ENCODE measurements around the gene ACTN1.
A peak's percentile ranks its signal among the peaks of the same experiment; 100 is the strongest.

Gene ACTN1

GRCh38 chr14:68961781-68962584 is 17.1 kb downstream of the ACTN1 start (continued):
- TF ChIP-seq PBX3 (CRISPR knock-in tag; IDR thresholded peaks at IDR 0.05) = no peak
- TF ChIP-seq ZNF391 (tag by site-specific recombination; IDR thresholded peaks at IDR 0.05; ENCODE audit: borderline replicate concordance, low read depth) = no peak
- TF ChIP-seq ZNF138 (tag by site-specific recombination; IDR thresholded peaks at IDR 0.05; ENCODE audit: borderline replicate concordance) = no peak
- TF ChIP-seq CTCF (tag by site-specific recombination; IDR thresholded peaks at IDR 0.05) = no peak
- no peak for TF ChIP-seq ZFP3 (tag by site-specific recombination; IDR thresholded peaks at IDR 0.05; ENCODE audit: low read depth)
- TF ChIP-seq ZNF521 (tag by site-specific recombination; IDR thresholded peaks at IDR 0.05) = no peak
- TF ChIP-seq ZNF549 (tag by site-specific recombination; IDR thresholded peaks at IDR 0.05) = no peak
- TF ChIP-seq ZNF76 (tag by site-specific recombination; IDR thresholded peaks at IDR 0.05; ENCODE audit: borderline replicate concordance, low read depth) = peak; percentile 55; the same call in 1 of the 2 replicates
- TF ChIP-seq ZNF449 (tag by site-specific recombination; IDR thresholded peaks at IDR 0.05) = no peak
- no peak for TF ChIP-seq ZNF585B (tag by site-specific recombination; IDR thresholded peaks at IDR 0.05)
- no peak for TF ChIP-seq INSM2 (tag by site-specific recombination; IDR thresholded peaks at IDR 0.05)
- no peak for TF ChIP-seq YY1 (tag by site-specific recombination; IDR thresholded peaks at IDR 0.05)
- no peak for TF ChIP-seq ZBTB1 (tag by site-specific recombination; IDR thresholded peaks at IDR 0.05)
- TF ChIP-seq ZNF488 (tag by site-specific recombination; IDR thresholded peaks at IDR 0.05) = no peak
- no peak for TF ChIP-seq ZNF157 (tag by site-specific recombination; IDR thresholded peaks at IDR 0.05)
- TF ChIP-seq SP2 (tag by site-specific recombination; IDR thresholded peaks at IDR 0.05) = peak; percentile 16; the same call in 1 of the 2 replicates
- no peak for TF ChIP-seq KLF8 (tag by site-specific recombination; IDR thresholded peaks at IDR 0.05)
- peak; percentile 52 for TF ChIP-seq SP7 (tag by site-specific recombination; IDR thresholded peaks at IDR 0.05)

- CTCF ChIA-PET = interaction anchor here (0.8 to 1.7 kb wide), 3 partner anchors 22 to 146 kb away, joined by 3 to 5 read pairs (median 4); no protein-coding TSS in a partner anchor
- POLR2A ChIA-PET = interaction anchor here (0.9 to 1.5 kb wide), 3 partner anchors 10 to 18 kb away, joined by 3 to 7 read pairs (median 7); partner anchors contain the start of gene ACTN1
- TF ChIP-seq HOXC10 (CRISPR knock-in tag; IDR thresholded peaks at IDR 0.05) = no peak
- no peak for TF ChIP-seq ZNF843 (tag by site-specific recombination; IDR thresholded peaks at IDR 0.05)
- no peak for TF ChIP-seq OSR2 (tag by site-specific recombination; IDR thresholded peaks at IDR 0.05)
- TF ChIP-seq SALL2 (tag by site-specific recombination; IDR thresholded peaks at IDR 0.05; ENCODE audit: borderline replicate concordance) = no peak
- no peak for TF ChIP-seq ZNF664 (tag by site-specific recombination; IDR thresholded peaks at IDR 0.05)
- no peak for TF ChIP-seq OVOL3 (tag by site-specific recombination; IDR thresholded peaks at IDR 0.05)
- Histone ChIP-seq H3K4me3 (ENCODE audit: low read depth, low read length) (no peak overlapping the region), H3K36me3 (ENCODE audit: control insufficient read depth in 2 of 2, insufficient read depth in 1 of 2, low read length in 2 of 2) (peaks cover 0 to 5% of the 10 kb centered on the region in 2 experiments; a peak in 1 of 3 replicates), H3K4me1 (ENCODE audit: control insufficient read depth, insufficient read depth, low read length) (peaks cover 4% of the 10 kb centered on the region), H3K9me3 (ENCODE audit: control insufficient read depth, insufficient read depth, low read depth, low read length) (no peaks in the 10 kb centered on the region), H3K27ac (ENCODE audit: extremely low read depth, low read depth, low read length) (no peak overlapping the region)
Observed at GRCh38 chr14:68961361-68961760, 17.7 kb downstream of the ACTN1 start.
